Activated CD8-positive, alpha-beta memory T cell treated with anti-CD3 and anti-CD28 coated beads for 36 hours (primary cell): Measurements from ENCODE around the gene WDR46. TPM values are rescaled to one million over a fixed set of nuclear protein-coding genes. Genes with fewer than 3 reads are reported as not detected.
"Not testable (repeated sequence)": the region's sequence is repeated elsewhere in the genome, so short reads cannot be mapped to it uniquely, and the experiment has no call there.

Experiments used
- CTCF ChIA-PET: fragments of 350-600 bp; sonication (Branson Sonifier 250); formaldehyde crosslinking; loops from one replicate; lab custom pipeline; 2021; ENCODE audit warnings: antibody characterized with exemption; lab: Charles Lee
- POLR2A ChIA-PET: fragments of 350-600 bp; sonication (Branson Sonifier 250); formaldehyde crosslinking; loops from one replicate; lab custom pipeline; 2021; ENCODE audit warnings: antibody characterized with exemption; lab: Charles Lee
- total RNA-seq, 2 experiments: library from RNA; stranded (reverse); gene quantifications; one replicate each; pipeline ENCODE4 v1.2.3, GENCODE V29; 2021

The WDR46 gene
- total RNA-seq, 2 experiments from 2014 or later: 106 to 118 TPM

GRCh38 chr6:33296797-33297405 is 7.9 kb upstream of the WDR46 start:
- ChIA-PET POLR2A (interaction anchor here (1.0 to 1.3 kb wide), 2 partner anchors 20 to 48 kb away, joined by 3 to 4 read pairs; partner anchors contain the start of gene B3GALT4), CTCF (interaction anchor here (2.0 kb wide), 1 partner anchor 16 kb away, joined by 8 read pairs; no protein-coding TSS in a partner anchor)

- POLR2A ChIA-PET: interaction anchor here (0.8 kb wide), 1 partner anchor 19 kb away, joined by 3 read pairs; the partner anchor contains the start of gene B3GALT4
- CTCF ChIA-PET: interaction anchor here (0.8 to 2.0 kb wide), 3 partner anchors 17 to 135 kb away, joined by 3 to 8 read pairs (median 4); partner anchors contain the start of gene B3GALT4
Measured at GRCh38 chr6:33295621-33296369, 6.8 kb upstream of the WDR46 start.

- ChIA-PET CTCF (interaction anchor here (1.5 kb wide), 1 partner anchor 17 kb away, joined by 4 read pairs; the partner anchor contains the start of gene B3GALT4), POLR2A (interaction anchor here (0.5 kb wide), 1 partner anchor 118 kb away, joined by 5 read pairs; no protein-coding TSS in a partner anchor)
Measured at GRCh38 chr6:33294086-33294823, 5.2 kb upstream of the WDR46 start.

DNA sequence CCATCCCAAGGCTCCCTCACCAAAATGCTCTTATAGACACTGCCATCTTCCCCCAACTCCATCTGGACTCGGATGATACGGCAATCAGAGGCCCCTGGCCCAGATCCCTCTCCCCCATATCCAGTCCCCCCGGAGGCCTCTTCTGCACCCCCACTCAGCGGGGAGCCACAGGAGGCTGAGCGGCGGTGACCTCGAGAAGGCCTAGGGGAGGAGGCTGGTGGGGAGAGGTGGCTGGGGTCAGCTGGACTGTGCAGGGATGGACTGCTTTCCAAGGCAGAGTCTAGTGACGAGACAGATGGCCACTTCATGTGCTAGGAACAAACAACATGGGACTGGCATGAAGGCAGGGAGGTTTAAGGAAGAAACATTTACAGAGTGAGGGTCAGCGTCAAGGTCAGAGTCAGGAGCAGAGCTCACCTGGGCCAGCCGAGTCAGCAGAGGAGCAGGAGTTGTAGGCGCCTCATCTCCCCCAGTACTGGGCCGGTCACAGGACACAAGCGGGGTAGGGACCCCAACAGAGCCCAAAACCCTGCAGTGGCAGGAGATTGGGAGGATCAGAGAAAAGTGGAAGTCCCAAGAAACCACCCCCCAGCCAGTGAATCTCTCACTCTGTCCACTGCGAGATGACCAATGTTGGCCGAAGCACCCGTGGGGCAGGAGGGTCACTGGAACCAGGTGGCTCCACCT is 4.1 kb upstream of the WDR46 start:
- POLR2A ChIA-PET: interaction anchor here (1.5 kb wide), 1 partner anchor 16 kb away, joined by 4 read pairs; the partner anchor contains the start of gene B3GALT4
- CTCF ChIA-PET: interaction anchor here (1.3 kb wide), 1 partner anchor 16 kb away, joined by 4 read pairs; the partner anchor contains the start of gene B3GALT4

DNA sequence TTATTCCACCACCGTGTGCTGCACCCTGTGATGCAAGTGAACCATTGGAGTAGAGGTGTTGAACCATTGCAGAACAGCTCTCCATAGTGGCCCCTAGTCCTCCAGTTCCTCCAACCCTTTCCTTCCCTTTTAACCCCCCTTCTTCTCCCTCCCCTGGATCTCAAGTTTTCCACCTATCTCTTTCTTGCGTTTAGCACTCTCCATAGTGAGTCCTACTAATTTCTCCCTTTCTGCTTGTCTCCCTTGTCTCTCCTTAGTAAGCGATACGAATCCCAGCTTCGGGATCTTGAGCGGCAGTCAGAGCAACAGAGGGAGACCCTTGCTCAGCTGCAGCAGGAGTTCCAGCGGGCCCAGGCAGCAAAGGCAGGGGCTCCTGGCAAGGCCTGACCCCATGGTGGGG is 1.4 kb upstream of the WDR46 start:
- ChIA-PET CTCF (interaction anchor here (1.3 to 3.0 kb wide), 4 partner anchors 9 to 55 kb away, joined by 4 to 11 read pairs (median 6); partner anchors contain the start of genes RGL2, RPS18 and VPS52), POLR2A (interaction anchor here (0.6 to 4.5 kb wide), 3 partner anchors 9 to 136 kb away, joined by 6 to 38 read pairs (median 8); partner anchors contain the start of genes B3GALT4 and RGL2)

DNA sequence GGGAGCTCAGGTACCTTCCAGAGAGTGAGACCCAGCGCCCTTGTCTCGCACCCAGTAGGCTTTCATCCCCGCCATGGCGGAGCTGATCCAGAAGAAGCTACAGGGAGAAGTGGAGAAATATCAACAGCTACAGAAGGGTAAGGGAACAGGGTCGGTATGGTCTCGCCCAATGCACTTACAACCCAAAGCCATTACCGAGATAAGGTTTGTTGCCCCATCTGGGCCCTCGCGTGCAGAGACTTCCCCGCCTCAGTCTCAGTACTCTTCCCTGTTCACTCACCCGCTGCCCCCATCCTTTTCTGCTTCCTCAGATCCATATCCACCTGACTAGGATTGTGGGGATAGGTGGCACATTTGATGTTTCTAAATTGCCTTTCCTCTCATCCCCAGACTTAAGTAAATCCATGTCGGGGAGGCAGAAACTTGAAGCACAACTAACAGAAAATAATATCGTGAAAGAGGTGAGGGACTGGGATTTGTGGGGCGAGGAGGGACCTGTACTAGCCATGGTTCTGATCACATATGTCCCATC is 811 bp upstream of the WDR46 start:
- CTCF ChIA-PET: interaction anchor here (0.9 to 3.0 kb wide), 8 partner anchors 9 to 133 kb away, joined by 3 to 30 read pairs (median 4); partner anchors contain the start of genes B3GALT4, RGL2, RPS18 and TAPBP
- POLR2A ChIA-PET: interaction anchor here (0.6 to 4.5 kb wide), 5 partner anchors 9 to 27 kb away, joined by 3 to 38 read pairs (median 8); partner anchors contain the start of genes B3GALT4, RGL2, RPS18 and VPS52

DNA sequence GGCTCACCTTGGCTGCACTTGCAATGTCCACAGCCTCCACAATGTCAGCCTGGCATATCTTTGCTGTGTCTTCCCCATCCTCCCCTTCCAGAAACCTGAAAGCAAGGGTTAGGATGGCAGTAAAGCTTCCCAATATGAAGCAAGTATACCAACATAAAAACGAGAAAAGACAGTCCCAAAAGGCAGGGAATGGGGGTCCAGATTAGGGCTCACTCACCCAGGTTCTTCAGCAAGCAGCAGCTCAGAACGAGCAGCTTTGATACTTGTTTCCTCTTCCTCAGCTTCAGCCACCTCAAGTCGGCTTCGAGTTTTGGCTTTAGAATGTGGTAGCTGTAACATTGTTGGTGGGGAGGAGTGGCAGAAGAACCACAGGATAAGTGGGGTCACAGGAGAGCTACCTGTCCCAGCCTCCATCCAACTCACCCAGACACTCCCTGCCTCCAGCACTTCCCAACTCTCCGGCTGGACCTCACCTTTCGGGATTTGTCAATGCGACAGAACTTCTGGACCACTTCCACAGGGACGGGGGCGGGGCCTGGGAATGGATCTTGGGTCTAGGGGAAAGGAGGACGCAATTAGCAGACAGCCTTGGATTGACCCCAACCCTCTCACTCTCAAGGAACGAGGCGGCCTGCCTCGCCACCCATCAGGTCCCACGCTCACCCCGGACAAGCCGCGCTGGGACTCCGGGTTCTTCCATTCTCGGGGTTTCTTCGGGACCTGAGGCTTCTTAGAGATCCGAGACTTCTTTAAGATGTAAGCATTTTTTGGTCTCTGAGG is 708 bp downstream of the WDR46 start:
- POLR2A ChIA-PET: interaction anchor here (0.7 to 4.5 kb wide), 6 partner anchors 11 to 317 kb away, joined by 3 to 38 read pairs (median 8); partner anchors contain the start of genes B3GALT4, RGL2, RPS18 and VPS52

GRCh38 chr6:33286946-33287914 is 1.8 kb downstream of the WDR46 start:
- ChIA-PET CTCF (interaction anchor here (1.2 to 1.5 kb wide), 2 partner anchors 10 to 12 kb away, joined by 3 to 9 read pairs; partner anchors contain the start of genes B3GALT4 and RGL2), POLR2A (interaction anchor here (4.5 kb wide), 1 partner anchor 10 kb away, joined by 38 read pairs; the partner anchor contains the start of gene B3GALT4)

More for the DNA sequence above, 708 bp downstream of the WDR46 start:
- CTCF ChIA-PET: interaction anchor here (1.1 to 3.0 kb wide), 6 partner anchors 11 to 135 kb away, joined by 3 to 30 read pairs (median 6); partner anchors contain the start of genes B3GALT4 and RGL2

GRCh38 chr6:33285214-33285613 is 3.8 kb downstream of the WDR46 start:
- POLR2A ChIA-PET, CTCF ChIA-PET: not testable (repeated sequence)

GRCh38 chr6:33280539-33280938 is 8.5 kb downstream of the WDR46 start:
- CTCF ChIA-PET: interaction anchor here (1.2 kb wide), 1 partner anchor 19 kb away, joined by 5 read pairs; no protein-coding TSS in a partner anchor
- POLR2A ChIA-PET: interaction anchor here (0.7 to 1.0 kb wide), 2 partner anchors 9 to 110 kb away, joined by 3 read pairs; partner anchors contain the start of genes RPS18 and VPS52

DNA sequence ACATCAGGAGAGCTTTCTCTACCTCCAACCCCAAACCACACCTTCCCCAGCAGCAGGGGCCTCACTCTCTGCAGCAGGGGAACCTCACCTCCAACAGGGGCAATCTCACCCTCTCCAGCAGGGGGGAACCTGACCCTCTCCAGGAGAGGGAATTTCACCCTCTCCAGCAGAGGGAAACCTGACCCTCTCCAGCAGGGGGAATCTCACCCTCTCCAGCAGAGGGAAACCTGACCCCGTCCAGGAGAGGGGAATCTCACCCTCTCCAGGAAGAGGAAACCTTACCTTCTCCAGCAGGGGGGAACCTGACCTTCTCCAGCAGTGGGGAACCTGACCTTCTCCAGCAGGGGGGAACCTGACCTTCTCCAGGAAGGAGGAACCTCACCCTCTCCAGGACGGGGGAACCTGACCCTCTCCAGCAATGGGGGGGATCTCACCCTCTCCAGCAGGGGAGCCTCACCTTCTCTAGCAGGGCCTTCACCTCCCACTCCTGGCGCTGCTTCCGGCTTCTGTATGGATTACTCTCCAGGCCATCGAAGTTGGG is 9.0 kb downstream of the WDR46 start:
- ChIA-PET POLR2A (interaction anchor here (0.7 to 1.0 kb wide), 2 partner anchors 8 to 111 kb away, joined by 3 read pairs; partner anchors contain the start of genes RPS18 and VPS52), CTCF (interaction anchor here (0.6 to 1.2 kb wide), 2 partner anchors 14 to 20 kb away, joined by 3 to 5 read pairs; no protein-coding TSS in a partner anchor)

DNA sequence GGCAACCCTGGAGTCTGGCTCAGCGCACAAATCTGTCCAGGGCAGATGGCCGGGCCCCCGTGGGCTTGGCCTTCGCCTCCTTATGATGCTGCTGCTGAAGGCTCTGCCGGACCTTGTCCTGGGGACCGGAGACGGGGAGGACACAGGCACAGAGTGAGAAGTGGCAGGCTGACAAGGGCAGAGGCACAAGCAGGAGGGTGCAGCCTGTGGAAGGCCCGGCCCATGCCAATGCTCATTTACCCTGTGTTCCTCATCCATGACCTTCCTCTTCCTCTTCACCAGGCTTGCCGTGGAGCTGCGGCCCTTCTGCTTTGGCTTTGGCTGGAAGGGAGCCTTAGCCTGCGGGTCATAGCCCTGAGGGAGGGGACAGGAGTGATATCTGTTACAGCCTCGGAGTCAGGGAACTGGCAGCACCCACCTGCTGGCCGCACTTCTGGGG is 9.8 kb downstream of the WDR46 start:
- POLR2A ChIA-PET: interaction anchor here (1.4 to 3.7 kb wide), 2 partner anchors 9 to 29 kb away, joined by 3 to 38 read pairs; partner anchors contain the start of genes PFDN6 and WDR46

GRCh38 chr6:33278810-33279209 is 10.2 kb downstream of the WDR46 start:
- CTCF ChIA-PET: interaction anchor here (1.1 to 4.1 kb wide), 4 partner anchors 8 to 123 kb away, joined by 3 to 30 read pairs (median 6); partner anchors contain the start of genes PFDN6 and WDR46
- POLR2A ChIA-PET: interaction anchor here (0.6 to 3.7 kb wide), 3 partner anchors 10 to 29 kb away, joined by 3 to 38 read pairs (median 11); partner anchors contain the start of genes PFDN6 and WDR46

More for the DNA sequence above, 9.8 kb downstream of the WDR46 start:
- CTCF ChIA-PET: interaction anchor here (0.6 to 4.1 kb wide), 3 partner anchors 10 to 20 kb away, joined by 3 to 30 read pairs (median 5); partner anchors contain the start of genes PFDN6 and WDR46

- POLR2A ChIA-PET: interaction anchor here (0.6 to 3.7 kb wide), 4 partner anchors 10 to 30 kb away, joined by 3 to 38 read pairs (median 8); partner anchors contain the start of genes PFDN6 and WDR46
Measured at GRCh38 chr6:33278392-33278741, 10.7 kb downstream of the WDR46 start.

More at GRCh38 chr6:33278392-33278741, 10.7 kb downstream of the WDR46 start:
- CTCF ChIA-PET: interaction anchor here (1.1 to 4.1 kb wide), 6 partner anchors 9 to 123 kb away, joined by 3 to 30 read pairs (median 4); partner anchors contain the start of genes PFDN6 and WDR46
